Adrenal gland (tissue), 5 donors: ENCODE results near the gene ACY1.

ENCODE experiments used
- CTCF ChIP-seq, 6 experiments: fragments of 450-650 bp in 4 of 6; fragments of 200-600 bp in 2 of 6; sonication (generic) in 1 of 6; IDR thresholded peaks; 1 replicate in 5 of 6; 2 replicates in 1 of 6; pipeline versions ENCODE4 v1.5.1 to v1.8.0; 2016 to 2021; ENCODE audit warnings: antibody characterized with exemption in 6 of 6, mild to moderate bottlenecking in 2 of 6, moderate library complexity in 1 of 6
- POLR2A ChIP-seq, 2 donors: fragments of 450-650 bp; IDR thresholded peaks; one replicate each; pipeline ENCODE4 v1.6.1; 2017; ENCODE audit warnings: antibody characterized with exemption in 2 of 2, mild to moderate bottlenecking in 2 of 2, moderate library complexity in 1 of 2
- donor health status: DM: no; HTN: no; CAD: no.

GRCh38 chr3:51961011-51961410 is 22.3 kb upstream of the ACY1 start:
- no peak for TF ChIP-seq CTCF (IDR thresholded peaks at IDR 0.05)
- no peak for TF ChIP-seq POLR2A (IDR thresholded peaks at IDR 0.05)
